Measurements from ENCODE around the gene SLC36A4.
"Not testable (repeated sequence)": the region's sequence is repeated elsewhere in the genome, so short reads cannot be mapped to it uniquely, and the experiment has no call there.

The SLC36A4 gene

GRCh38 chr11:93117565-93117964, 80.2 kb downstream of the SLC36A4 start:
- no peak for DNase-seq

- DNase-seq: no peak
Observed at GRCh38 chr11:93116641-93117441, 81.0 kb downstream of the SLC36A4 start.

GRCh38 chr11:93114304-93114703, 83.5 kb downstream of the SLC36A4 start:
- no peak for DNase-seq

GRCh38 chr11:93113824-93114223, 84.0 kb downstream of the SLC36A4 start:
- DNase-seq: no peak

GRCh38 chr11:93111147-93111546, 86.6 kb downstream of the SLC36A4 start:
- not testable (repeated sequence) for DNase-seq

GRCh38 chr11:93100211-93100610, 97.6 kb downstream of the SLC36A4 start:
- DNase-seq: no peak

- no peak for DNase-seq
Observed at GRCh38 chr11:93099806-93100205, 98.0 kb downstream of the SLC36A4 start.

Measured in NCI-H524 (cell line).